T-cell (primary cell): ENCODE data around the gene PTPRB. TPM values are rescaled to one million over a fixed set of nuclear protein-coding genes. Genes with fewer than 3 reads are reported as not detected.
A peak's percentile ranks its signal among the peaks of the same experiment; 100 is the strongest.
"Not testable (repeated sequence)": the region's sequence is repeated elsewhere in the genome, so short reads cannot be mapped to it uniquely, and the experiment has no call there.

Source experiments
- ATAC-seq, 4 experiments: fragments of 200-7000 bp in 3 of 4; fragments of 150-1000 bp in 1 of 4; cut with Tn5 transposase; replicated peaks in 1 of 4; 1 replicate in 3 of 4; 2 replicates in 1 of 4; pipeline ENCODE4 v1.10.0; 2021; ENCODE audit warnings: moderate library complexity in 3 of 4, mild to moderate bottlenecking in 2 of 4, moderate number of reproducible peaks in 1 of 4
- CTCF ChIA-PET, 2 donors: fragments of 300-600 bp; sonication (Branson Sonifier 250); formaldehyde crosslinking; loops; one replicate each; lab custom pipeline; 2022; ENCODE audit warnings: antibody characterized with exemption in 2 of 2; lab: Charles Lee
- POLR2A ChIA-PET, 2 donors: fragments of 300-600 bp; sonication (Branson Sonifier 250); formaldehyde crosslinking; loops; one replicate each; lab custom pipeline; 2022; ENCODE audit warnings: antibody characterized with exemption in 2 of 2; lab: Charles Lee
- DNase-seq, 35 experiments: peaks; one replicate each; pipeline versions ENCODE4 v3.0.0 to v3.0.0-alpha.2; 2013 to 2023
- H3K27ac ChIP-seq: one replicate; pipeline ENCODE4 v1.5.1; 2013; ENCODE audit warnings: low read length
- H3K27me3 ChIP-seq, 2 experiments: replicated peaks in 1 of 2; 1 replicate in 1 of 2; 2 replicates in 1 of 2; pipeline versions ENCODE4 v1.6.1 to v1.7.0; 2013; ENCODE audit warnings: low read length in 1 of 2, mixed read lengths in 1 of 2; ENCODE audit not compliant: control insufficient read depth in 2 of 2, insufficient read depth in 2 of 2; ENCODE audit errors: extremely low read depth in 1 of 2
- H3K36me3 ChIP-seq, 2 donors: 1 replicate in 1 of 2; 2 replicates in 1 of 2; pipeline versions ENCODE4 v1.6.1 to v1.7.0; 2013; ENCODE audit warnings: low read length in 1 of 2; ENCODE audit not compliant: control insufficient read depth in 2 of 2, insufficient read depth in 1 of 2; ENCODE audit errors: extremely low read depth in 1 of 2
- H3K4me1 ChIP-seq, 2 experiments: 1 replicate in 1 of 2; 2 replicates in 1 of 2; pipeline versions ENCODE4 v1.6.1 to v1.7.0; 2013; ENCODE audit warnings: low read length in 2 of 2, mixed read lengths in 1 of 2; ENCODE audit not compliant: insufficient read depth in 2 of 2, control insufficient read depth in 1 of 2; ENCODE audit errors: extremely low read depth in 1 of 2
- H3K4me3 ChIP-seq, 2 donors: 1 replicate in 1 of 2; 2 replicates in 1 of 2; pipeline versions ENCODE4 v1.5.1 to v1.7.0; 2013; ENCODE audit warnings: mild to moderate bottlenecking in 2 of 2, low read length in 1 of 2, moderate library complexity in 1 of 2; ENCODE audit not compliant: control insufficient read depth in 1 of 2; ENCODE audit errors: extremely low read depth in 1 of 2
- H3K9me3 ChIP-seq: 2 replicates; pipeline ENCODE4 v1.7.0; 2013
- H3K27ac Mint-ChIP-seq, 2 donors: one replicate each; pipeline ENCODE4 v1.8.0; 2020 to 2021; ENCODE audit warnings: mild to moderate bottlenecking in 2 of 2, mixed read lengths in 2 of 2
- H3K27me3 Mint-ChIP-seq, 2 donors: one replicate each; pipeline ENCODE4 v1.8.0; 2021 to 2022; ENCODE audit warnings: mixed read lengths in 2 of 2
- H3K36me3 Mint-ChIP-seq: one replicate; pipeline ENCODE4 v1.8.0; 2021; ENCODE audit warnings: mixed read lengths
- H3K4me1 Mint-ChIP-seq, 3 donors: one replicate each; pipeline ENCODE4 v1.8.0; 2020 to 2022; ENCODE audit warnings: mixed read lengths in 3 of 3, mild to moderate bottlenecking in 1 of 3
- H3K4me3 Mint-ChIP-seq, 3 donors: one replicate each; pipeline ENCODE4 v1.8.0; 2020 to 2022; ENCODE audit warnings: mild to moderate bottlenecking in 3 of 3, mixed read lengths in 3 of 3, moderate library complexity in 3 of 3
- H3K9me3 Mint-ChIP-seq, 3 donors: one replicate each; pipeline ENCODE4 v1.8.0; 2020 to 2022; ENCODE audit warnings: mixed read lengths in 3 of 3
- WGBS: methylation state at CpG from one replicate; pipeline ENCODE4 v1.1.5; 2013; ENCODE audit warnings: missing lambda C conversion rate; ENCODE audit not compliant: insufficient coverage; 5-methylcytosine and 5-hydroxymethylcytosine counted together
- total RNA-seq, 35 experiments: library from RNA in 6 of 35; stranded (reverse) in 6 of 35; fragments of 120-200 nt in 1 of 35; gene quantifications; one replicate each; pipeline versions ENCODE4 v1.2.1 to v1.2.4 and lab custom pipeline; 2013 to 2026

Gene PTPRB
- total RNA-seq, 5 donors from 2014 or later (not counting 1 experiment from before 2014, with no cell fraction given) = 0.06 to 0.30 (median 0.16) TPM; not detected in 1

- H3K4me1 ChIP-seq, H3K4me3 Mint-ChIP-seq, H3K36me3 ChIP-seq, H3K9me3 ChIP-seq, CTCF ChIA-PET, H3K4me1 Mint-ChIP-seq, POLR2A ChIA-PET, H3K4me3 ChIP-seq, H3K9me3 Mint-ChIP-seq, H3K27ac ChIP-seq, H3K36me3 Mint-ChIP-seq, H3K27ac Mint-ChIP-seq, ATAC-seq, DNase-seq: not testable (repeated sequence)
- no CpG with 5 or more reads among the region's 1 CpG for WGBS
- peaks cover 9 to 10% of the 10 kb centered on the region in 2 donors for H3K27me3 Mint-ChIP-seq
- peaks cover 0 to 10% of the 10 kb centered on the region in 2 experiments for H3K27me3 ChIP-seq
Measured at GRCh38 chr12:70492904-70493303, 144.3 kb downstream of the PTPRB start.

GRCh38 chr12:70490928-70491327 is 146.3 kb downstream of the PTPRB start:
- H3K27ac Mint-ChIP-seq, H3K4me3 Mint-ChIP-seq, CTCF ChIA-PET, H3K36me3 ChIP-seq, H3K4me1 ChIP-seq, ATAC-seq, H3K36me3 Mint-ChIP-seq, H3K9me3 Mint-ChIP-seq, H3K4me1 Mint-ChIP-seq, POLR2A ChIA-PET, DNase-seq, H3K4me3 ChIP-seq, H3K27me3 ChIP-seq, H3K27ac ChIP-seq, H3K9me3 ChIP-seq: not testable (repeated sequence)
- peaks cover 10 to 11% of the 10 kb centered on the region in 2 donors for H3K27me3 Mint-ChIP-seq

GRCh38 chr12:70487440-70487839 is 149.8 kb downstream of the PTPRB start:
- H3K27ac Mint-ChIP-seq = no peak overlapping the region
- DNase-seq (no peak), ATAC-seq (no peak)
- H3K4me1 ChIP-seq = no peaks in the 10 kb centered on the region
- H3K36me3 Mint-ChIP-seq = no peaks in the 10 kb centered on the region
- no CpG with 5 or more reads among the region's 2 CpGs for WGBS
- H3K4me1 Mint-ChIP-seq = no peaks in the 10 kb centered on the region
- H3K36me3 ChIP-seq = no peaks in the 10 kb centered on the region
- H3K9me3 ChIP-seq = no peaks in the 10 kb centered on the region
- H3K9me3 Mint-ChIP-seq = no peaks in the 10 kb centered on the region
- H3K27me3 ChIP-seq = no peaks in the 10 kb centered on the region
- ChIA-PET CTCF (interaction anchor here in 1 of 2 donors (0.7 kb wide), 1 partner anchor 581 kb away, joined by 3 read pairs; no protein-coding TSS in a partner anchor), POLR2A (no interaction called here)
- peaks cover 11 to 12% of the 10 kb centered on the region in 2 donors for H3K27me3 Mint-ChIP-seq
- no peak overlapping the region for H3K4me3 Mint-ChIP-seq
- no peak overlapping the region for H3K4me3 ChIP-seq
- H3K27ac ChIP-seq = no peak overlapping the region

- H3K36me3 ChIP-seq = no peaks in the 10 kb centered on the region
- POLR2A ChIA-PET = no interaction called here
- H3K27me3 Mint-ChIP-seq = peaks cover 11 to 12% of the 10 kb centered on the region in 2 donors
- H3K9me3 ChIP-seq = no peaks in the 10 kb centered on the region
- WGBS = 25% methylated on average over 1 of the region's 2 CpGs
- CTCF ChIA-PET = interaction anchor here in 1 of 2 donors (1.1 kb wide), 1 partner anchor 108 kb away, joined by 3 read pairs; no protein-coding TSS in a partner anchor
- no peak overlapping the region for H3K4me3 Mint-ChIP-seq
- no peaks in the 10 kb centered on the region for H3K9me3 Mint-ChIP-seq
- H3K36me3 Mint-ChIP-seq = no peaks in the 10 kb centered on the region
- H3K27ac Mint-ChIP-seq = no peak overlapping the region
- no peak for ATAC-seq
- DNase-seq = no peak
- no peaks in the 10 kb centered on the region for H3K4me1 ChIP-seq
- H3K27ac ChIP-seq = no peak overlapping the region
- peaks cover 0 to 4% of the 10 kb centered on the region in 2 experiments for H3K27me3 ChIP-seq
- H3K4me3 ChIP-seq = no peak overlapping the region
- no peaks in the 10 kb centered on the region for H3K4me1 Mint-ChIP-seq
Measured at GRCh38 chr12:70486588-70486987, 150.6 kb downstream of the PTPRB start.

- no peaks in the 10 kb centered on the region for H3K36me3 Mint-ChIP-seq
- 60% methylated on average over 1 of the region's 3 CpGs for WGBS
- Histone ChIP-seq H3K9me3 (no peaks in the 10 kb centered on the region), H3K27me3 (peaks cover 0 to 4% of the 10 kb centered on the region in 2 experiments), H3K4me1 (no peaks in the 10 kb centered on the region), H3K27ac (no peak overlapping the region), H3K36me3 (no peaks in the 10 kb centered on the region), H3K4me3 (no peak overlapping the region)
- H3K27ac Mint-ChIP-seq = no peak overlapping the region
- H3K4me3 Mint-ChIP-seq = no peak overlapping the region
- ATAC-seq (no peak), DNase-seq (no peak)
- H3K4me1 Mint-ChIP-seq = no peaks in the 10 kb centered on the region
- CTCF ChIA-PET = interaction anchor here in 1 of 2 donors (1.1 kb wide), 1 partner anchor 107 kb away, joined by 3 read pairs; no protein-coding TSS in a partner anchor
- no peaks in the 10 kb centered on the region for H3K9me3 Mint-ChIP-seq
- H3K27me3 Mint-ChIP-seq = peaks cover 9 to 18% of the 10 kb centered on the region in 2 donors
- POLR2A ChIA-PET = no interaction called here
Measured at GRCh38 chr12:70485704-70486103, 151.5 kb downstream of the PTPRB start.

- CTCF ChIA-PET = no interaction called here
- 0% methylated on average over 1 of the region's 1 CpG for WGBS
- H3K27ac ChIP-seq = no peak overlapping the region
Measured at GRCh38 chr12:70484464-70484863, 152.8 kb downstream of the PTPRB start.

More at GRCh38 chr12:70484464-70484863, 152.8 kb downstream of the PTPRB start:
- Histone ChIP-seq H3K27me3 (peaks cover 0 to 4% of the 10 kb centered on the region in 2 experiments), H3K36me3 (no peaks in the 10 kb centered on the region), H3K4me3 (no peak overlapping the region), H3K4me1 (no peaks in the 10 kb centered on the region), H3K9me3 (no peaks in the 10 kb centered on the region)
- Mint-ChIP-seq H3K27me3 (peaks cover 14 to 22% of the 10 kb centered on the region in 2 donors), H3K4me1 (no peaks in the 10 kb centered on the region), H3K27ac (no peak overlapping the region), H3K36me3 (no peaks in the 10 kb centered on the region), H3K9me3 (no peaks in the 10 kb centered on the region), H3K4me3 (no peak overlapping the region)
- DNase-seq = peak in 1 of 35 experiments; percentile 1
- POLR2A ChIA-PET = no interaction called here
- no peak for ATAC-seq
